NCI-H146 (cell line): ENCODE results near the gene GLIS1.

ENCODE experiments used
- DNase-seq: peaks from one replicate; lab custom pipeline; 2025; lab: John Stamatoyannopoulos, UW

The GLIS1 gene

DNA sequence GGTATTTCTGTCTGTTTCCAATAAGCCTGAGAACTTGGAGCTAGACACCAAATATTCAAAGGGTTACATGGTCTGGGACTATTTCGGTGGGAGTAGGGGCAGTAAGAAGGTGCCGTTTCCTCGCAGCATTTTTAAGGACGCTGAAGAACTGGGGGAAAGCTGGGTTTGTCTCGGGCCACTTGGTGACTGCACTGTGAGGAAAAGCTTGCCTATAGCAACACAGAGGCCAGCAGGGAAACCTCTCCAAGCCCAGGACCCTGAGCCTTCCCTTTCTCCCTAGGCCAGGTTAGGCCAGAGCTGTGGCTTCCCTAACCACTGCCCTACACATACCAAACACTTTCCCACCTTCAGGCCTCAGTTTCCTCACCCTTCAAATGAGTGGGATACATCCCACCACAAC lies 3.3 kb downstream of the GLIS1 start:
- no peak for DNase-seq

DNA sequence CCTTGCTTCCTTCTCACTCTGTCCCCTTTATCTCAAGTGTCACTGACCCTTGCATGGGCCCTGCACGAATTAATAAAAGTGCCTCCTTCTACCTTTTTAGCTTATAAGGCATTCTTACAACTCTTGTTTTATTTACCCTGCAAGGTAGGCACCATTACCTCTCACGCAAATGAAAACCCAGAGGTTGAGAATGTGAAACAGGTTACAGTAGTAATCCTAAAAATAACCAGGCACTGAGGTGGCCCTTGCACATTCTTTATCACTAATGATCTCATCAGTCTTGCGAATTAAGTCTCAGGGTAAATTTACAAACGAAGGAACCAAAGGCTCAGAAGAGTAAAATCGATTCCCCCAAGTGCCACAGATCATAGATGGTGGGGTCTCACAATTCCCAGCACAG lies 3.7 kb downstream of the GLIS1 start:
- no peak for DNase-seq

DNA sequence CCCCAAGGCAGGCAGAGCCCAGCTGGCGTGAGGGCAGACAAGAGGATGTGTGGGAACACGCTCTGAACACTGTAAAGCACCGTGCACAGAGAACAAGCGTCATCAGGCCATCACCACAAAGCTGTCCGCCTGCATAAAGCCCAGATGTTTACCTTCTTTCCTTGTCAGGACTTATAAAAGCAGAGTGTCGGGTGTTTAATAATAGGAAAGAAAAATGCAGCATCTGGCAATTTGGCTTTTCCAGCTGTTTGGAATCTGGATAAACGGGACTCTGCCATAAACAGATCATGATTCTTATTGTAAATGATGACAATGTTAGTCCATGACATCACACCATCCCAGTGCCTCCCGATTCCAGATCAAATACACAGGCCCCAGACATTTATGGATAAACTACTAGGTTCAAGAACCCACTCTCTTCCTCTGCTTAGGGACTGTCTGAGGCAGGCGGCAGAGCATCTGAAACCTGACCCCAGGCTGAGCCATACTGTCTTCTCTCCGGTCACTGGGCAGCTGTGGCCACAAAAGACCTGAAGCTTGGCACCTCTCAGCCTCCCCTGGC lies 4.2 kb downstream of the GLIS1 start:
- peak; percentile 29 for DNase-seq

DNA sequence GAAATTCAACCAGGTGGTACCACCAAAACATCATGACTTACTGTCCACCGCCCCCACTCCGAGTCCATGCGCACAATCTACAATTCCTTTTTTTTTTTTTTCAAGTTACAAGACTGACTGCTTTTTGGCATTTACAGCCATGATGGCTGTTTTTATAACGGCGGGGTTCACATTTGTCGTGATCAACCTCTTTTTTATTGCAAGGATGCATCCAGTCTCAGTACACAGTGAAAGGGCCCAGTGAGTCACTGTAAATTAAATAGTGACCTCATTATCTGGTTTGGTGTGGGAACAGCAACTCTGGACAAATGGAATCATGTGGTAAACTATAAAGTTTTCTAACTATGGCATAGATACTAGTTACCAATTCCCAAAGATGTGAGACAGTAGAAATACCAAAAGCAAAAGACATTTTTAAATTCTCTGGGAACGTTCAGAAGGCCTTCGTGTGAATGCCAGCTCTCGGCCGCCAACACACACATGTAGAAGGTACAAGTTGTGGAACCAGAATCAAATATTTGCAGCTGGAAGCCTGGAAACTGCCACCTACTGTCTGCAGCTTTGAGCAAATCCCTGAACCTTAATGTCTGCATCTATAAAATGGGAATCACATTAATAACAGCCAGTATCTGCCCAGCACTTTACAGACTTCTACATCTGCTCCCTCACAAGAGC lies 4.9 kb downstream of the GLIS1 start:
- no peak for DNase-seq

DNA sequence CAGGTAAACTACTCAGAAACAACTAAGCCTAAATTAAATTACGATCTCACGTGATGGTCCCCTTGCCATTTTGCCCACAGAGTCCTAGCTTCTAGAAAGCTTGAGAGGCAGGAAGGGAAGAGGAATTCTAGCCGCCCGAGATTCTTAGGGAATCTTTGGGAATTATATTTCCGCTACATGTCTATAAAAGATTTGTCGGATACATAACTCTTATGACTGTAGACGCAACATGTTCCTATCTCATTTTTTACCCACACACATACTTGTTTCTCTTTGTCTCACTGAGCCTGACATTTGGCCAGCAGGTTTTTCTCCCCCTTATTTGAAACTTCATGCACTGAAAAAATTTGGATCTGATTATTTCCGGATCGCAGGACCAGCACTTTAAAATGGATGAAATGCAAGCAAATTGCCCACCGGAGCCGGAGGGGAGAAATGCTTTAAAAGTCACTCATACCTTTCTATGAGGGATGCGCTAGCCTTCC lies 5.5 kb downstream of the GLIS1 start:
- no peak for DNase-seq

GRCh38 chr1:53732912-53733317 lies 6.0 kb downstream of the GLIS1 start:
- no peak for DNase-seq

- DNase-seq = no peak
These were observed 6.6 kb downstream of the GLIS1 start for GRCh38 chr1:53732409-53732808.

DNA sequence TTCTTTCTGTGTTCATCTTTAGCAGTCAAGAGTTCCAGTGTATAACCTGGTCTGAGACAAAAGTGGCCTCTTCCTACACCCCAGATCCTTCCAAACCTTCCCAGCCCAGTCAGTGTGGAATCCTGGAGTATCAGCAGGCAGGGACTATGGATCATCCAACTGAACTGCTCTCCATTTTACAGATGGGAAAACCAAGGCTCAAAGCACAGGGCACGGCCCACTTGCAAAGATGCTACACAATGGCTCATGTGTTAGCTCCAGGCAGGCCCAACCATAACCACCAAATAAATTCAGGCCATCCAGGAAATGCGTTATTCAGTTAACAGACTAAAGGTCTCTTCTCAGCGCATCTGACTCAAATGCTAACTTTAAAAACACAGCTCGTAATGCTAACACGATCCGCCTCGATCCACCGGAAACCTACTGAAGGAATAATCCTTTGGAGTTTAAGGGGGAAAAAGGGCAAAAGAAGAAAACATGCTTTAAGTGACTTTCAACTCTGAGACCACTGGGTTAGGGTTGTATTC lies 7.1 kb downstream of the GLIS1 start:
- DNase-seq = no peak

- no peak for DNase-seq
These were observed 7.8 kb downstream of the GLIS1 start for GRCh38 chr1:53731043-53731600.

DNA sequence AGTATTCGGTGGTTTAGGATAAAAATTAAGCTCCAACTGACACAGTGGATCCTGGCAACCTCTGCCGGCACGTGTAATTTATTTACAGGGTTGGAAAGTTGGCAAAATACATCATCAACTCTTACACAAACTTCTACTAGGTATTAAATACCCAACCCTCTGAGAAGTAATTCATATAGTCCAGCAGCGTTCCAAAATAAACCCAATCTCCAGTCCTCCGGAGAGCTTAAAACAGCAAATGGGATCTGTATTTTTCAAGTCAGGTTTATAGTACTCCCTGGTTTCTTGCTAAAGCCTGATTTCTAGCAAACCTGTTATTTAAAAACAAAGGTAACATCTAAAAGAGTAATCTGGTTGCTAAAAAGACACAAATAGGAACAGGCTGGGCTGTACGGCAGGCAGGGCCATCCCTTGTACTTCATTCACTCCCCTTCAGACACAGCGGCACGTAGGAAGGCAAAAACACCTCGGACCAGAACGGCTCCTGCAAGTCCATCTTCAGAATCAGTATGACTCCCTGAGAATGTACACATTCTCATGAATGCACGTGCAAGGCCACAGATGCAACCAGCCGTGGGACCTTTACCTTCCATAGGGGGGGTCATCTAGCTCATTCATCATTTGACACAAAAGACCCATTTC lies 8.6 kb downstream of the GLIS1 start:
- no peak for DNase-seq

GRCh38 chr1:53729456-53730223 lies 9.3 kb downstream of the GLIS1 start:
- no peak for DNase-seq

DNA sequence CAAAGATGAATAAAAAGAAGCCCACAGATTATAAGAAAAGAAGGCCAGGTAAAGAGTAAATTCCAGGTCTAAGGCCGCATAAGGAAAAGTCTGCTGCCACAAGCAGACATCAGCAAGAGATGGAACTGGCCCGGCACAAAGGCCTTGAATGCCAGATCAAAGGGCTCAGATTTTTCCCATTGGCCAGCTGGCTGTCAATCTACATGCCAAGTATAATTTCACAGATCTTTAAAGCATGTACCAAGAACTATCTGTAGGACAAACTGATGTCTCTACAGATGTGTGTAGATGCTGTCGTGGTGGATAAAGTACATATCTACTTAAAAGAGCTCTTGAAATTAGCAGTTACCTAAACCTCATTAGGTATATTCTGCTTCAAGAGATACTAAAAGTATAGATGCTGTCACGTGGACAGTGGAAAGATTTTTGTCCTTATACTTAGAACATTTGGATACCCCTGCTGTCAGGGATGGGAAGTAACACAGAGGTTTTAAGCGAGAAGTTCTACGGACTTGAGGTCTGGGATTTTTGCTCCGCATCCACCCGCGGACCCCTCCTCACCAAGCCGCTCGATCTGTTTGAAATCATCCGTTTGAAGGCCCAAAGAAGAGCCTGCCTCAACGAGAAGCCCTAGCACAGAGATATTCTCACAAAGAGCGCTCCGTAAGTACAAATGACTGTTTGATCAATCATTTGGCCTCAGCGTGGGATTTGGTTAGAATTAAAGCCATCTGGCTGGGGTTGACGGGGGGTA lies 10.1 kb downstream of the GLIS1 start:
- DNase-seq = no peak

DNA sequence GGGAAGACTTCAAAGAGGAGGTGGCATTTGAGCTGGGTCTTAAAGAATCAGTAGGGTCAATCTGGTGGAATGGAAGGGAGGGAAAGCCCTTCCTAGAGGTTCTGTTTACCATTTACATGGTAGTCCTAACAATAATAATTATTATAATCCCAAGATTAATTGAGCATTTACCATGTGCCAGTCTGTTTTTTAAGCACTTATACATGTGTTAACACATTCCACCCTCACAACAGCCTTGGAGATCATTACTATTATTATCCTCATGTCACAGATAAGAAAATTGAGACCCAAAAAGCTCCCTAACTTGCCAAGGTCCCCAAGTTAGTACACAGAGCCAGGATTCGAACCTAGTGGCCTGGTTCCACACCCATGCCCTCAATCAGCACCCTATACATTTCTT lies 10.8 kb downstream of the GLIS1 start:
- DNase-seq = no peak

- DNase-seq = no peak
These were observed 11.4 kb downstream of the GLIS1 start for GRCh38 chr1:53727461-53728092.

DNA sequence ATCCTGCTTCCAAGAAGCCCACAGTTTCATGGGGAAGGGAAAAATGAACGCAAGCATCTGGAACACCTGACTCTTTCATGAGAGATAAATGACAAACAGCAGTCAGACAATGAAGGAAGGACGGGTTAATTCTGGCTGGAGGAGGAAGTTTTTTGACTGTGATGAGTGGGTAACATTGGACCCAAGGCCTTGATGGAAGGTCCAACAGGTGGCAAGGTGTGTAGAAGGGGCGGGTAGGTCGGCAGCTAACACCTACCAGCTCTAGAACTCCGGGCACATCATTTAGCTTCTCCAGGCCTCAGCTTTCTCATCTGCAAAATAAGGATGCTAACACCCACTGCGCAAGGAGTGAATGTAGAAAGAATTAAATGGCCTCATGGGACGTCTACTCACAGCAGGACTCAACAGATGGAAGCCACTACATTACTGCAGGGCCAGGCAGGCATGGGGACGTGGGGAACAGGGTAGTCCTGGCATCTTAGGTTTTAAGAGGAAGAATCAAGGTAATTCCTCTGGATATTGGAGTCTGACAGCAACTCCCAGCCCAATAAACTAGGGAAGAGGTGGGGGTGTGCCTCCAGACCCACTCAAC lies 12.9 kb downstream of the GLIS1 start:
- no peak for DNase-seq

DNA sequence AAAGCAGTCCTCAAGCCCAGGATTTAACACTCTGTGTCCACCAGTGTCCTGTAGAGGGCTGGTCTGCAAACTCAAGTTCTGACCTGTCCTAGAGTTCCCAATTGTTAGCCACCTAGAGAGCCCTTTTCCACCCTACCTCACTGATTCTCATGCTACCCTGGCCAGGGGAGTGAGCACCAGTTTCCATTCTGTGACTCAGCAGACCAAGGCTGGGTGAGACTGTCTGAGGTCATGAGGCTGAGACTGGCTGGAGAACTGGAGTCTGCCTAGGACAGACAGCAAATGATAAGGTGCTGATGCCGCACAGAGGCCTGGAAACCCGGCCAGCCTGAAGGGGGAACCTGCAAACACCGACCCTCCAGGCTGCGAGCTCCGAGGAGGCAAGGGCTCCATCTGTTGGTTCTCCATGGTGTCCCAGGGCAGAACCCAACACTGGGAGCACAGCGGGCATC lies 13.7 kb downstream of the GLIS1 start:
- DNase-seq = peak; percentile 21

GRCh38 chr1:53722025-53722424 lies 16.9 kb downstream of the GLIS1 start:
- no peak for DNase-seq

DNA sequence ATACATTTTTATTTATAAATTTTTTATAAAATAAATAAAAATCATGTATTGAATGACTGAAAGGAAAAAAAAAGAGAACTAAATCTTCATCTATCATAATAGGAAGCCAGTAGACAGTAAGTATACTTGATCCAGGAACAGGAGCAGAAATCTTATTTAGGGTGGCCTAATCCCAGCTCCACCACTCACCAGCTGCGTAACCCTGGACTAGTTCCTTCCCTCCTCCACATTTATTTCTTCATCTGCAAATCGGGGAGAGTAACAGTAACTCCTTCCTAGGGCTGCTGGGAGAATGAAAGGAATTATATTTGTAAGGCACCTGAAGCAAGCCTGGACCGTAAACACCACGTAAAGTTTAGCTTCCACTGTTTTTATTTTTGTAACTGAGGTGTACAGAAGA lies 17.9 kb downstream of the GLIS1 start:
- DNase-seq = no peak

GRCh38 chr1:53719469-53719868 lies 19.5 kb downstream of the GLIS1 start:
- DNase-seq = no peak

- no peak for DNase-seq
These were observed 20.5 kb downstream of the GLIS1 start for GRCh38 chr1:53718443-53718842.
